Iris pigment epithelial cell (primary cell): ENCODE data around the gene ZNHIT1.
A peak's percentile ranks its signal among the peaks of the same experiment; 100 is the strongest.

Source experiments
- DNase-seq: peaks from one replicate; pipeline ENCODE4 v3.0.0-alpha.2; 2011; ENCODE audit warnings: low read depth

The ZNHIT1 gene

GRCh38 chr7:101218236-101219125, 516 bp downstream of the ZNHIT1 start:
- no peak for DNase-seq

DNA sequence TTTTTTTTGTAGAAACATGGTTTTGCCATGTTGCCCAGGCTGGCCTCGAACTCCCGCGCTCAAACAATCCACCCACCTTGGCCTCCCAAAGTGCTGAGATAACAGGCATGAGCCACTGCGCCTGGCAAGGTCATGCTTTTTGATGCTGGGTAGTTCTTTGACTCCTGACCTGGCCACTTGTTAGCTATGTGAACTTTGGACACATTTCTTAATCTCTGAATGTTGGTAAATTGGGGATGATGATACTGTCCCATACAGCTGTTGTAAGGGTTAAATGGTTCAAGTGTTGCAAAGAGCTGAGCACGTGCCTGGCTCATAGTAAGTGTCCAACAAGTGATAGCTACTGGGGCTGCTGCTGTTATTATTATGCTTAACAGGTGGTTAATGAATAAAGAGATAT, 2.3 kb downstream of the ZNHIT1 start:
- no peak for DNase-seq

DNA sequence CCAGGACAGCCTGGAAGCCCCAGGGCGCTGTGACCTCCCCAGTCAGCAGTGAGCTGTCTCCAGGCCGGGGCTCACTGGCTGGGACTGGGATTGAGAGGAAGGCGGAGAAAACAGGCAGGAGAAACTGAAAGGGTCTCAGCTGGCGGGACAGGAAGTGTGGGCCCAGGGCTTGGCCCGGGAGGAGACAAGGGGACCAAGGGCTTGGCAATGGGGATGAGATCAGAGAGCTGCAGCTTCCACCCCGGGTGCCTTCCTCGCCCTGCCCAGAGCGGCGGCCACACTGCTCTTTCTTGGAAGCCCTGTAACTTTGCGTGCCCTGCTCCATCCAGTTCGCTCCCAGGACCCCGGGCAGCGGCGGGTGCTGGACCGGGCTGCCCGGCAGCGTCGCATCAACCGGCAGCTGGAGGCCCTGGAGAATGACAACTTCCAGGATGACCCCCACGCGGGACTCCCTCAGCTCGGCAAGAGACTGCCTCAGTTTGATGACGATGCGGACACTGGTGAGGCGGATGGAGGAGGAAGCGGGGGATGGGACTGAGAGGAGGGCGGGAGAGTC, 4.4 kb downstream of the ZNHIT1 start:
- no peak for DNase-seq

- DNase-seq = no peak
Measured at GRCh38 chr7:101223528-101223927, 5.6 kb downstream of the ZNHIT1 start.

DNA sequence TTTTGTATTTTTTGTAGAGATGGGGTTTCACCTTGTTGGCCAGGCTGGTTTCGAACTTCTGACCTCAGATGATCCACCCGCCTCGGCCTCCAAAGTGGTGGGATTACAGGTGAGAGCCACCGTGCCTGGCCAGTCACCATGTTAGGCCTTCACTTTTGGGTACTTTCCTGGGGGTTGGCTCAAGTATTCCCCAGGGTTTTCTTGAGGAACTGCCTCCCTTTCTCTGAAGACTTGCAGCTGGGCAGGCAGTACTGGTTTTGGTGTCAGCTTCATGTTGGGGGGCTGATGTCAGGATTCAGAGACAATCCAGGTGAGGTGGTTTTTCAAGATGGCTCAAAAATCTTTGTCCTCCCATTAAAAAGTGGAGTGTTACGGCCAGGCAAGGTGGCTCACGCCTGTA, 7.7 kb downstream of the ZNHIT1 start:
- DNase-seq = no peak

DNA sequence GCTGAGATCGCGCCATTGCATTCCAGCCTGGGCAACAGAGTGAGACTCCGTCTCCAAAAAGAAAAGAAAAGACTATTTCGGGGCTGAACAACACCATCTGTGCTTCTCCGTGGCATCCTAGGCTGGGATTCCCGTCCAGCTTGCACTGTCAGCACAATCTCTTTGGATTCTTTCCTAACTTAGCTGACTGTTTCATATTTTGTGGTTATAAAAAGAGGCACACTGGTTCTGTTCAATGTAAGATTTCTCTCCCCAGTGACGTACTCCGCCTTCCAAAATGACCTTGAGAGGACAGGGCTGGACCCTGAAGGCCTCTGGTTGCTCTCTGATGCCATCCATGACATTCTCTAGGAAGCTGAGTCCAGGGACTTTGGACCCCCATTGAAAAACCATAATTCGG, 8.8 kb downstream of the ZNHIT1 start:
- no peak for DNase-seq

GRCh38 chr7:101231644-101232043, 13.7 kb downstream of the ZNHIT1 start:
- DNase-seq = no peak

DNA sequence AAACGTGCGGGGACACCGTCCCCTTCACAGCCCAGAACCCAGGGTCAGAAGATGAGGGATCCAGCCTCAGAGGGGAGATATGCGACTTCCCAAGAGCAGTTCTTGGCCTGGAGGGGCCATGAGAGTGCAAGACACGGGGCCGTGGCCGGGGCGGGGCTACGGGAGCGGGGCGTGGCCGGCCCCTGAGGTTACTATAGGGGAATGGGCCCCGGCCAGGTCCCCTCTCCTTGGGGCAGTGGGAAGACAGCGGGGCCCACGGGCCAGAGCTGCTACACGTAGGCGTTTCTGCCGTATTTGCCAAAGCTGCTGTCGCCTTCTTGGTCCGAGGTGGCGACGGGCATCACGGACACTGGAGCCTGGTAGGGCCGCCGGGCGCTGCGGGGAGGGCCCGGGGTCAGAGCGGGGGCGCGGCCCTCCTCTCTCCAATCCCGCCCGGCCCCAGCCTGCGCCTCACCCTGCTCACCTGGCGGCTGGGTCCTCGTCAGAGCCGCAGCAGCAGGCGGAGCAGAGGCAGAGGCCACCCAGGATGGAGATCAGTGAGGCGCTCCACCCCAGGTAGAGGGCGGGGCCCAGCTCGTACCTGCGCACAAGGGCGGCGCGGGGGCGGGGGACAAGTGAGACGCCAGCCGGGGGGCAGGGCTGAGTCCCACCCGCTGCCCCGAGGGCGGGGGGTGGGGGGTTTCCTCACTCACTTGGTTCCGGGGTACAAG, 14.3 kb downstream of the ZNHIT1 start:
- no peak for DNase-seq

- no peak for DNase-seq
Measured at GRCh38 chr7:101233907-101234547, 16.1 kb downstream of the ZNHIT1 start.

DNA sequence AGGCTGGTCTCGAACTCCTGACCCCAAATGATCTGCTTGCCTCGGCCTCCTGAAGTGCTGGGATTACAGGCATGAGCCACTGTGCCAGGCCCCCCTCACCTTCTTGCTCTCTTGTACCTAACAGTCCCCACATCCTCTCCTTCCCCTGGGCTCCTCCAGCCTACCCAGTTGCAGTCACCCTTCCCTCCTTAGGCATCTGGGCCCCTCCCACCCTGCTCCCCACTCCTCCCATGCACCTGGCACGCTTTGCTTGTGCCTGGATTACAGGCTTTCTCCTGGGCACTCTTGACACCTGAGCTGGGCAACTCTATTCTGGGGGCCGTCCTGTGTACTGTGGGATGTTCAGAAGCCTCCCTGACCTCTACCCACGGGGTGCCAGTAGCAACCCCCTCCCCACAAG, 16.7 kb downstream of the ZNHIT1 start:
- no peak for DNase-seq

DNA sequence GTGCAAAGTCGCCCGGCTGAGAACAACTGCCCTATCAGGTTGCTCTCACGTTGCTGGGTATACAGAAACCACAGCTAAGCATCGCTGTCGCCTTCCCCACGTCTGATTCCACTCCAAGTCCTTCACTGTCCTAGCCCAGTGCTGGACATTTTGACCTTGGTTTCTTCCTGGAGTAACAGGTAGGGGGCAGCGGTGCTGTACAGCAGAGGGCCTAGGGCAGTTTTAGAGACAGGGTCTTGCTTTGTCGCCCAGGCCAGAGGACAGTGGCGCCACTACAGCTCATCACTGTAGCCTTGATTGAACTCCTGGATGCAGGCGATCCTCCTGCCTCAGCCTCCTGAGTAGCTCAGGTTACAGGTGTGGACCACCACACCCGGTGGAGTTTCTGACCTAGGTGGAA, 17.1 kb downstream of the ZNHIT1 start:
- DNase-seq = no peak

DNA sequence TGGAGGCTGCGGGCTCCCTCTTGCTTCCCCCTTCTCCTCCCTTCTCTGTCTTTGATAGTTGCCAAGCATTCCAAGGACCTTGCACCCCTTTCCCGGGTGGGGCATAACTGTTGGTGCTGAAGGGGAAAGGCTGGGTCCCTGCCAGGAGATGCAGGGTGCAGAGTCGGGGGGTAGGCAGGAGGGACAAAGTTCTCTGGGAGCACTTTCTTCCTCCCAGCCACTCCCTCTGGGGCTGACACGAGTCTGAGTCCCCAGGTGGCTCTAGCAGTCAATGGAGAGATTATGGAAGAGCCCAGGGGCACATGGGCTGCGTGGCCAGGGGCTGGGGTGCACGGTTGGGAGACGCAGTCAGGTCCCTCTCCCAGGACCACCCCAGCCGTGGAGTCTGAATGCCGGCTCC, 17.6 kb downstream of the ZNHIT1 start:
- no peak for DNase-seq

DNA sequence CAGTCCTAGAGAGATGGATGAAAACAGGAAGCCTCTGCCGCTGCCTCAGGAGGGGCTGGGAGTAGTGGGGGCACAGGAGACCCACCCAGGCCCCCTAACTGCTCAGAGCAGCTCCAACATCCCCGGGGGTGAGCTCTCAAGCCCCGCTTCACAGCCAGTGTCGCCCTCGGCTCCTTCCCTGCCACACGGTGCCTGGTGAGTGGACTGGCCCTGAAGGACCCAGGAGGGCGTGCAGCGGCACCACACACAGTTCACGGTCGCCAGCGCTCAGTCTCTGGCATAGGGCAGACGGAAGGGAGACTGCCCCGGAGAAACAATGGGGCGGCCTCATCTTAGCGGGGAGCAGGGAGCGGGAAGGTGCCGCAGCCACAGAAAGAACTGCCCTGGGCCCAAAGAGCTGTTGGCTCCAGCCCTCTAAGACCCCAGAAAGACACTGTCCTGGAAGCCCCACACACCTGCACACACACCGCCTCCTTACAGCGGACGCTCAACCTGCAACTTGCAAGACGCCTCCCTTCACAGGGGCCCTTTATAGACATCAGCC, 18.4 kb downstream of the ZNHIT1 start:
- DNase-seq = no peak

DNA sequence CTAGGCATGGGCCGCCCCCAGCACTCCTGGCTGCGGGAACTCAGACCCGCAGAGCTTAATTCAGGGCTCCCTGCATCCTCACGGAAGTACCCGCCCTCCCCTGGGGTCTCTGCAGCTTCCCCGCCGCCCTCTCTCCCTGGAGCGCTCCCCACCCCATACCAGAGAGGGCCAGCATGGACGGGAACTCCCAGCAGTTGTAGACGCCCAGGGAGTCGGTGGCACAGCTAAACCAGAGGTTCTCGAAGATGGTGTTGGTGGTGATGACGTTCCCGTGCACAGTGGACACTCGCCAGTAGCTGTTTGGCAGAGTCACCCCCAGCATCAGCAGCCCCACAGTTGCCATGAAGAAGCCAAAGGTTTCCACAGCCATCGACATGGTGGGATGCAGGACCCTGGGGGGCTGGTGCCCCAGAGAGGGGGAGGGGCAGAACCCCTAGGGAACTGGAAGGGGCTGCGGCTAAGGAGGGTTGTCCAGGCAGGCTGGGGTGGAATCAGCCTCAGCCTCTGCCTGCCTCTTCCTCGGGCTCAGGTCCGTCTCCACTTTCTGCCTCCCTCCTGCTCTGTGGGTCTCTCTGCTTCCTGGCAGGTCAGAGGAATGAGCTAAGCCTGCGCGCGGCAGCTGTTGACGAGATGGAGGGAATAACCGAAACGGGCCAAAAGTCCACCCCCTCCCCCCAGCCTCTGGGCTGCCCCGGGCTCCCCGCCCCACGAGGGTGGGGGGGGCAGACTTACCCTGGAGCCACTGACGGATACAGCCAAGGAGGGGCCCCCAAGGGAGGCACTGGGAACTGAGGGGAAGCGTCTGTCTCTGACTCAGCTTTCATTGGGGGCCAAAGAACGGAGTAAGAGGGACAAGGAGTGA, 19.5 kb downstream of the ZNHIT1 start, which contains the start of gene CLDN15:
TSS of gene CLDN15 (minus strand) at position 597 of the 862 bp plus-strand sequence. CDS start at position 376, 221 bp downstream.
- peak; percentile 40 for DNase-seq

GRCh38 chr7:101238226-101239182, 20.5 kb downstream of the ZNHIT1 start:
- no peak for DNase-seq

GRCh38 chr7:101239191-101239950, 21.4 kb downstream of the ZNHIT1 start:
- no peak for DNase-seq

GRCh38 chr7:101239951-101240220, 21.9 kb downstream of the ZNHIT1 start:
- DNase-seq = no peak

DNA sequence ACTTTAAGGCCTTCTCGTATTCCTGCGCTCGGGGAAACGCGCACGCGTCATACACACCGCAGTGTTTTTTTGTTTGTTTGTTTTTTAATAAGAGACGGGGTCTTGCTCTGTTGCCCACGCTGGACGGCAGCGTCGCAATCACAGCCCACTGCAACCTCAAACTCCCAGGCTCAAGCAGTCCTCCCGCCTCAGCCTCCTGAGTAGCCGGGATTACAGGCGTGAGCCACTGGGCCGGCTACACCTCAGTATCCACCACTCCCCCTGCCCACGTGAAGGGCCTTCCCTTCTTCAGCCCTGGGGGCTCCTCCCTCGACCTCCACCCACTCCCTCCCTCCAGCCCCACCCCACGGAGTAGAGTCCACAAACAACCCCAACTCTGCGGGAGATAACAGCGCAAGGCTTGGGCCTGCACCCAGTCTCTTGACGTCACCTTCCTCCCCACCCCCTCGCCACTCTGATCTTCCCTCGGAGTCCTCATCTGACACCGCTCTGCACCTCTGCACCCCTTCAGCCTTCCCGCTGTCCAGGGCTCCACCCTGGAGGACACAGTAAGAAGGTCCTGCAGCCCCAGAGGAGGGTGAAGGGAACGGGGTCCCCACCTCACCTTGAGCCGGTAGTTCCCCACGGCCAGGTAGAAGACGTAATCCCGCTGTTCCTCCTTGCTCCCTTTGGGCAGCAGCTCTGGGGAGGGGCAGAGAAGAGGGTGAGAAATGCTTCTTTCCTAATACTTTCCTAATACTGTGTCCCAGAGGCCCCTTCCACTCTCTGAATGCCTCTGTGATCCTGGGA, 22.5 kb downstream of the ZNHIT1 start:
- DNase-seq = no peak

- no peak for DNase-seq
Measured at GRCh38 chr7:101241015-101241363, 23.0 kb downstream of the ZNHIT1 start.
